Kidney (tissue), 14 donors: Measurements from ENCODE around the gene TSSK6. TPM values are rescaled to one million over a fixed set of nuclear protein-coding genes. Genes with fewer than 3 reads are reported as not detected.
A peak's percentile ranks its signal among the peaks of the same experiment; 100 is the strongest.

Experiments
- DNase-seq, 5 donors: peaks; one replicate each; pipeline ENCODE4 v3.0.0-alpha.2; 2013 to 2020
- FAIRE-seq: peaks from 2 replicates; lab custom pipeline; 2012; peaks lifted over from hg19 to GRCh38; lab: Jason Lieb, UNC
- H3K27ac ChIP-seq, 2 donors: one replicate each; pipeline ENCODE4 v1.7.0; 2013; ENCODE audit warnings: low read depth in 2 of 2, low read length in 2 of 2, inconsistent platforms in 1 of 2
- H3K27me3 ChIP-seq: one replicate; pipeline ENCODE4 v1.7.1; 2013; ENCODE audit warnings: low read length, inconsistent platforms; ENCODE audit not compliant: control insufficient read depth, insufficient read depth
- H3K36me3 ChIP-seq, 3 donors: one replicate each; pipeline versions ENCODE4 v1.7.0 to v1.7.1; 2013; ENCODE audit warnings: low read length in 3 of 3, control low read depth in 1 of 3, inconsistent platforms in 1 of 3; ENCODE audit not compliant: insufficient read depth in 3 of 3, control insufficient read depth in 2 of 3
- H3K4me1 ChIP-seq, 3 donors: one replicate each; pipeline versions ENCODE4 v1.7.0 to v1.7.1; 2013; ENCODE audit warnings: low read length in 3 of 3, inconsistent platforms in 1 of 3, low read depth in 1 of 3; ENCODE audit not compliant: control insufficient read depth in 2 of 3, insufficient read depth in 2 of 3
- H3K4me3 ChIP-seq, 3 donors: one replicate each; pipeline versions ENCODE4 v1.7.0 to v1.8.1; 2013; ENCODE audit warnings: low read length in 3 of 3, control low read depth in 1 of 3, inconsistent platforms in 1 of 3
- H3K9ac ChIP-seq, 3 donors: one replicate each; pipeline versions ENCODE4 v1.7.0 to v1.7.1; 2013; ENCODE audit warnings: low read length in 3 of 3, control low read depth in 1 of 3, inconsistent platforms in 1 of 3
- H3K9me3 ChIP-seq, 3 donors: one replicate each; pipeline versions ENCODE4 v1.7.0 to v1.7.1; 2013; ENCODE audit warnings: low read length in 3 of 3, control low read depth in 1 of 3, inconsistent platforms in 1 of 3; ENCODE audit not compliant: control insufficient read depth in 2 of 3, insufficient read depth in 1 of 3
- CTCF ChIP-seq: IDR thresholded peaks from 3 replicates; pipeline ENCODE4 v1.5.1; 2012; ENCODE audit warnings: mild to moderate bottlenecking, moderate library complexity, borderline replicate concordance; ENCODE audit not compliant: insufficient read depth; ENCODE audit errors: extremely low read depth
- intact Hi-C: fragments of 100-400 bp; cut with DNase I; formaldehyde crosslinking; loops from one replicate; pipeline ENCODE4 v1.11.1; 2022
- polyA plus RNA-seq: library from polyadenylated mRNA; stranded (reverse); fragments of 350-450 nt; fragmentation: Illumina TruSeq; extraction: RNeasy Lipid Tissue Mini Kit (QIAGEN cat#74804); gene quantifications from one replicate; pipeline ENCODE4 v1.2.3, GENCODE V29; 2014; ENCODE audit warnings: low read depth, low replicate concordance; ENCODE audit not compliant: insufficient read depth
- total RNA-seq: library from RNA; stranded (reverse); fragmentation: NEBNext Ultra II Directional; extraction: Animal tissue kit (Norgen Biotek cat#: 25700); gene quantifications from one replicate; pipeline ENCODE4 v1.2.1, GENCODE V29; 2021
- donor health status: control.
- donor health status: control.
- donor health status: control.
- donor health status: control.
- donor health status: control.
- donor health status: DM: yes; HTN: yes; CAD: no.
- donor health status: Normal renal cell carcinoma (clear cell type).

TSSK6 gene
- total and polyA plus RNA-seq, 2 donors from 2014 or later, result 1.4 to 3.7 TPM

DNA sequence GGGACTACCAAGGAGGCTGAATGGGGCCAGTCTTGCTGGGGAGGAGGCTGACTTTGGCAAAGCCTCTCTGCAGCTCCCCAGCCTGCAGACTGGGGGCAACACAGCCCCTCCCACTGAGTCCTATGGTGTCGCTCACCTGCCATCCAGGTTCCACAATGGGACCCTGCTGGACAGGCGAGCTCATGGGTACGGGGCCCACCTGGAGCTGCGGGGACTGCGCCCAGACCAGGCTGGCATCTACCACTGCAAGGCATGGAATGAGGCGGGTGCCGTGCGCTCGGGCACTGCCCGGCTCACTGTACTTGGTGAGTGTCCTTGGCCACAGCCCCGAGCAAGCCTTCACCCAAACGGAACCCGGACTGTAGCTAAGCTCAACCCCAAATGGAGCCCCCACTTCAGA, 27.8 kb upstream of the TSSK6 start:
- DNase-seq, result peak in 2 of 5 donors; percentile 25 to 65
- intact Hi-C loops, result no loop called here
- peaks cover 0 to 14% (median 5%) of the 10 kb centered on the region in 3 donors for H3K4me1 ChIP-seq
- H3K9ac ChIP-seq, result no peak overlapping the region
- FAIRE-seq, result no peak
- no peak overlapping the region for H3K27ac ChIP-seq
- no peak overlapping the region for H3K4me3 ChIP-seq
- no peaks in the 10 kb centered on the region for H3K9me3 ChIP-seq
- peaks cover 15% of the 10 kb centered on the region for H3K27me3 ChIP-seq
- no peak for TF ChIP-seq CTCF
- H3K36me3 ChIP-seq, result no peaks in the 10 kb centered on the region

GRCh38 chr19:19542507-19542906, 27.2 kb upstream of the TSSK6 start:
- peaks cover 0 to 17% (median 5%) of the 10 kb centered on the region in 3 donors for H3K4me1 ChIP-seq
- FAIRE-seq (no peak), DNase-seq (no peak)
- H3K27ac ChIP-seq, result no peak overlapping the region
- no peaks in the 10 kb centered on the region for H3K9me3 ChIP-seq
- H3K27me3 ChIP-seq, result peaks cover 18% of the 10 kb centered on the region
- intact Hi-C loops, result no loop called here
- H3K9ac ChIP-seq, result no peak overlapping the region
- no peak for TF ChIP-seq CTCF
- H3K36me3 ChIP-seq, result no peaks in the 10 kb centered on the region
- H3K4me3 ChIP-seq, result no peak overlapping the region

DNA sequence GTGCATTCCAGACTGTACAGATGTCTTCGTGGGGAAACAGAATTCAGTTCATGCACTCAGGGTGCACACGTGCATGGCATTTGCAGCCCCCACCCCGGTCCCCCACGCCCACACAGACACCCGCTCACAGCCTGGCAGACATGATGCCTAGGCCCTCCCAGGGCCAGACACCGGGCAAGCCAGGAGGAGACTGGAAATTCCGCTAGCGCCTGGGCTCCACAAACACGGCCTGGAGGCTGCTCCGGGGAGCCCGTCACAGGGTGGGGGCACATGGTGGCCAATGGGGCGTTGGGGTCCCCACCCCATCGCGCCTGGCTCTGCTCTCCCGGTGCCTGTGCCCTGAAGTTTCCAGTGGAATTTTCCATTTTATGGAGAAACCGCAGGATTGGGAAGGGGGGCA, 26.3 kb upstream of the TSSK6 start:
- H3K27me3 ChIP-seq, result peaks cover 18% of the 10 kb centered on the region
- no peak for DNase-seq
- no peak for TF ChIP-seq CTCF

More for the DNA sequence above, 26.3 kb upstream of the TSSK6 start:
- Histone ChIP-seq H3K36me3 (no peaks in the 10 kb centered on the region), H3K4me3 (no peak overlapping the region), H3K9ac (no peak overlapping the region), H3K4me1 (peaks cover 0 to 17% (median 5%) of the 10 kb centered on the region in 3 donors), H3K27ac (no peak overlapping the region), H3K9me3 (no peaks in the 10 kb centered on the region)
- FAIRE-seq, result no peak
- intact Hi-C loops, result no loop called here
